ENCODE measurements around the gene C2orf92.
"Not testable (repeated sequence)": the region's sequence is repeated elsewhere in the genome, so short reads cannot be mapped to it uniquely, and the experiment has no call there.

Gene C2orf92

DNA sequence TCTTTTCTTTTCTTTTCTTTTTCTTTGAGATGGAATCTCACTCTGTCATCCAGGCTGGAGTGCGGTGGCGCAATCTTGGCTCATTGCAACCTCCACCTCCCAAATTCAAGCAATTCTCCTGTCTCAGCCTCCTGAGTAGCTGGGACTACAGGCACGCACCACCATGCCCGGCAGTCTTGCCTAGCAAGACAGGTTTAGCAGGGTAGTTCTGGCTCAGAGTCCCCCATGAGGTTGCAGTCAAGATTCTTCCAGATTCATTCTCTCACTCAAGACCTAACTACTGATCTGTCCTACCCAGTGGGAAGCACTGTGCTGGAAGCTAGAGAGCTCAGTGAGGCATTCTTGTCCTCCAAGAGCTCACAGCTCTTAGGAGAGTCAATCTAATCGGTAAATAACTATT lies 26.2 kb downstream of the C2orf92 start:
- no peak for FAIRE-seq

DNA sequence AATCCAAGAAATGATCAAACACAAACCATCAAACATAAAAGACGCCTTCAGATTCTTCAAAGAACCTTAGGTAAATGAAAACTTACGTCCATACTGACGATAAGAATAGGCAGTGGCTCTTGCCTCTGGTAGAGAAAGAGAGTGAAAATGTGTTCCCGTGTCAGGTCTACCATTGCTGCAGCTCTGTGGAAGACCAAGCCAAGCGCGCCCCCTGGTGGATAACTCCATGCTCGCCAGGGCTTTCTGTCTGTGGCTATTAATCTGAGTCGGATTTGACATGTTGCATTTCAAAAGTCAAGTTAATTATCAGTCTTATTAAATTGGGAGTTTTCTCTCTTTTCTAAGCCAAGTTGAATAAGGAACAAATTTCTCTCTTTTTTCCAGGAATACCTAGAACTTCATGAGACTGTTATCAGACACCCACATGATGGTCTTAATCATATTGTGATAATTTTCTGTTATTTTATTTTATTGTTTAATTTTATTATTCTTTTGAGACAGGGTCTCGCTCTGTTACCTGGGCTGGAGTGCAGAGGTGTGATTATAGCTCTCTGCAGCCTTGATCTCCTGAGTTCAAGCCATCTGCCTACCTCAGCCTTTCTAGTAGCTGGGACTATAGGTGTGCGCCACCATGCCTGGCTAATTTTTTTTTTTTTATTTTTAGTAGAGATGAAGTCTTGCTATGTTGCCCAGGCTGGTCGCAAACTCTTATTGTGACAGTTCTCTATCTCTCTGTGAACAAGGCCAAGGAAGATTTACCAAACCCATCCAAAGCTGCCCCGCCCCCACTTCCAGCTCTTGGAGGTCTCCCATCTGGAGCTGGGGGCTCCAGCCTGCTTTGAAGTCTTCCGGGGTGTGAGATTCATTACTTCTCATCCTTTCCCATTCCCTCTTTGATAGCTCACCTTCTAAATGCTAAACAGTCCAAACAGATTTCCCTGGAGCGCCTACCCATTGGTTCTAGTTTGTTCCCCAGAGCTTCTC lies 28.0 kb downstream of the C2orf92 start:
- peak; percentile 96 for FAIRE-seq

DNA sequence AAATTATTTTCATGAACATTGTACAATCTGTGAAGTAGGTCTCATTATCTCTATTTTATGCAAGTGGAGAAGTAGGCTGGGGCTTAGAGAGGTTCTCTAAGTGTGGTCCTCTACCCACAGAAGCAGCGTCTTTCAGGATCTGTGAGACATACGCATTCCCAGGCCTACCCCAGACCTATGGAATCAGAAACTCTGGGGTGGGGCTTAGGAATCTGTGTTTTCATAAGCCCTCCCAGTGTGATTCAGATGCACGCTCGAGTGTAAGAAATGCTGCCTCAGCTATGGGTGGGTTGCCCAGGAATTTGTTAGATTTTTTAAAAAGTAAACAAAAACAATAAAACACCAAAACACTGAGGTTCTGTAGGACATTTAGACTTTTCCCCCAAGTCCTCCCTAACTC lies 29.0 kb downstream of the C2orf92 start:
- FAIRE-seq, result no peak

DNA sequence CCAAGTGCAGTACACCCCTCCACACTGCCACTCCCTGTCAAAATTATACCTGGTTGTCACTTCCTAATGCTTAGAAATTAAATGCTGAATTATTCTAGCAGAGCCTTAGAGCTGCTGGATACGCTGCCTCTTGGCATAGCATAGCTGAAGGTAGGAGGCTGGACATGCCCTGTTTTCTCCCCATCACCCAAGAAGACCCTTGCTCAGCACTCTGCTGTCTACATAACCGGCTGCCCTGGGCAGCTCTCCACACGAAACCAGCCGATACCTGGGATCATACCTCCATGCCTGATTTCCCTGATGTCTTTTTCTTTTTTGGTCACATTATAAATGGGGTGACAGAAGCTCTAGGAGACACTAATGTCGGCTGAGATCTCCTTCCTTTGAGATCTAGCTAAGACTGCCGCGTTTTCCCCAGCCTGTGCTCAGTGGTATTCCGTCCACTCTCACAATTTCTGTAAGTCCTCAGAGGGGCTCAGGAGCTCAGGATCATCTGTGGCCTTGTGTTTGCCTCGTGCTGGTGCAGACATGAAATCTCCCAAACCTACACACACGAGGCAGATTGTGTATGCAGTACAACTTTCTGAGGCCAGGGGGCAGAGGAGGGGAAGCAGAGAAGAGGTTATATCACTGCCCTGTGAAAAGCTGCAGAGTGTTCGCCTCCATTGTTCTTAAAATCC lies 30.4 kb downstream of the C2orf92 start:
- no peak for FAIRE-seq

DNA sequence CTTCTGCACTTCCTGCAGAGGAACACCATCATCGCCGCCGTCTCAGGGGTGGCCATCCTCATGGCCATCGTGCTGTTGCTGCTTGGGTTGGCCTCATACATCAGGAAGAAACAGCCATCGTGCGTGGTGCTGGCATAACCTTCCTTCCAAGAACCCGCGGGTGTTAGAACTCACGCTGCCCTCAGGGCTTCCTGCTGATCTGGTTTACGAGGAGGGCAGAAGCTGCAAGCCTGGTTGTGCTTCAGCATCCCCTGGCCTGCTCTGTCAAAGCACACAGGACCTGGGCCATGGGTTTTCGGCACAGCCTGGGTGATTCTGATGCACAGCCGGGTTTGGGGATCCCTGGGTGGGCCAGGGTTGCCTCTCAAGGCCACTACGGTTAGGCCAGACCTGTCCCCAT lies 31.7 kb downstream of the C2orf92 start:
- no peak for FAIRE-seq

DNA sequence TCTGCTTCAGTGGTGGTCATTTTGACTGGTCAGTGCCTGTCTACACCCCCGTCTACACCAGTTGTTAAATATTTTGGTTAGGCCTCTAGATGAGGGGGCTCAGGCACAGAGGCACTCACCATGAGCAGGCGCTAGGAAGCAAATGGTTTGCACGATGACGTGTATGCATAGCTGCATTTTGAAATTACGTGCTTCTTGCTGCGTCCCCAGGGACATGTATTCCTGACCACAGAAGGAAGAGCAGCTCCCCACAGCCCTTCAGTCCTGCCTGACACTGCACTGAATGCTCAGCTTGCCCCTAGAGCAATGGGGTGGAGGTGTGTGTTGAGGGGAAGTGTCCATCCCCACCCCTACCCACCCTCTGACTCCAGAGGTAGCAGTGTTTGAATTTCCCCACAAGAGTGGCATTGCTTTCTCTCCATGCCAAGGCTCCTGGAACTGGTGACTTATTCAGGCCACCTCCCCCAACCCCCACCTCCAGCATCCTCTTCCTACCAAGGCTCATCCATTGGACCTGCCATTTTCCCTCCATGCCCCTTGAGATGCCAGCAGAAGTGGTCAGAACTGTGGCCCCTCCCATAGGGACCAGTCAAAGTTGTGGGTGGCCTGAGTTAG lies 32.4 kb downstream of the C2orf92 start:
- no peak for FAIRE-seq

DNA sequence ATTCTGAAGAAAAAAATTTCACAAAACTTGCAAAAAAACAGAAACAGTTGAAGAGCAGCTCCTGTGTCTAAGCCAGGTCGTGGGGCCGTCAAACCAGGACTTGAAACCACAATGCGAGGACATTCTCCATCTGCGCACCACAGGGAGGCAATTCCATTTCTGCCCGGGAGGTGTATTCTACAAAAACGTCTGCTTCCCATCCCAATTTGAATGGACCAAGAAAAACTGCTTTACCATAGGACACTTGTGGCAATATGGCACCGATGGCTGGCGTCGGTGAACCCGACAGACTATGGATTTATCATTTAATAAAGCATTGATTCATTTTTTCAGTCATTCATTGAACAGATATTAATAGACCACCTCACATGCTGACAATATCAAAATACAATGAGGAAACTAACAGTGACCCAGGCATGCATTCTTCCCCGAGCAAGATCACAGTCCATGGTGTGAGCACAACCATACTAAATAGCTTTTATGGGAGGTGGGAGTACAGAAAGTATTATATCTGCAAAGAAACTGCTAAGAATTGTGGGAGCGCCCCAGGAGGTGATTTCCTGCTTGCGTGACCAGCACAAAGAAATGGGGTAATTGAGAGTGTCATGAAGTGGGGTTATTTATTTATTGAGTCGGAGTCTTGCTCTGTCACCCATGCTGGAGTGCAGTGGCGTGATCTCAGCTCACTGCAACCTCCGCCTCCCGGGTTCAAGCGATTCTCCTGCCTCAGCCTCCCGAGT lies 33.4 kb downstream of the C2orf92 start:
- FAIRE-seq, result no peak

DNA sequence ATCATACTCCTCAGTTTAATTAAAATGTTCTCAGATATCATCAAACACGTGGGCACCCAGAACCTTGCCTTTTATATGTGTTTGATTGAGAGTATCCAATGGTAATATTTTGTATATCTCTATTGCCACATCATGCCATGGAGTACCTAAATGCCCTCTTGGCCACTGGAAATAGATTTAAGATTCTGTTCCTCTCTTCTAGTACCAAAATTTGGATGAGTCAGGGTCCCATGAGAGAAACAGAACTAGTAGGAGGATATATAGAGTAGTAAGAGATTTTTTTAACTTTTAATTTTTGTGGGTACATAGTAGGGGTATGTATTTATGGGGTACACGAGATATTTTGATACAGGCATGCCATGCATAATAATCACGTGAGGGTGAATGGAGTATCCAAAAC lies 34.2 kb downstream of the C2orf92 start:
- no peak for FAIRE-seq

DNA sequence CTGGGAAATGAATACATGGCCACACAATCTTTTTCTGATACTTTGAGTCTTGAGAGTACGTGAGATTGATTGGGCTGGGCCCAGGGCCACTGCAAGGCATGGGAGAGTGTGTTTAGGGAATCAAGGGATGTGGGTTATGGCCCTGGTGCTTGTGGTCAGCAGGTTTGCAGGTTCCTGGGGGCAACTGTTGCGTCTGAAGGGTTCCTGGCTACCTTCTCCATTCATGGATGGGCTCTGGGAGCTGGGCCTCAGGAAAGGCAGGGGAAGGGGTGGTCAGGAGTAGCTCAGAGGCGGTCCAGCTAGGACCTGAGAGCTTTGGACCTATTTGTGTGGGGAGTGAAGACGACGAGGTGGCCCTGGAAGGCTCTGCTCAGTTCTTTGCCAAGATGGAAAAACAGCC lies 35.5 kb downstream of the C2orf92 start:
- FAIRE-seq, result no peak

DNA sequence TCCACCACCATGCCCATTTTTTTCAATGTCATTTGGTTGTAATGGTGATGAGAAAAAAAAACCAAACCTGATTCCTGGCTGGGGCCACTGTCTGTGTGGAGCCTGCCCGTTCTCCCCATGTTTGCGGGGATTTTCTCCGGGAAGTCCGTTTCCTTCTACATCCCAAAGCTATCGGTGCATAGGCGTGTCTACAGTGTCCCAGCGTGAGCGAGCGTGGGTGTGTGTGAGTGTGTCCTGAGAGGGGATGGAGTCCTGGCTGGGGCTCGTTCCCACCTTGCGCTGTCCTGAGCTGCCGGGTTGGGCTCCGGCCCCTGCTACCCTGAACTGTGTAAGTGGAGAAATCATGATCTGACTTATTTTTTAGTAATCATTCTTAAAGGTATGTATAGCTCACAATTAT lies 36.6 kb downstream of the C2orf92 start:
- no peak for FAIRE-seq

DNA sequence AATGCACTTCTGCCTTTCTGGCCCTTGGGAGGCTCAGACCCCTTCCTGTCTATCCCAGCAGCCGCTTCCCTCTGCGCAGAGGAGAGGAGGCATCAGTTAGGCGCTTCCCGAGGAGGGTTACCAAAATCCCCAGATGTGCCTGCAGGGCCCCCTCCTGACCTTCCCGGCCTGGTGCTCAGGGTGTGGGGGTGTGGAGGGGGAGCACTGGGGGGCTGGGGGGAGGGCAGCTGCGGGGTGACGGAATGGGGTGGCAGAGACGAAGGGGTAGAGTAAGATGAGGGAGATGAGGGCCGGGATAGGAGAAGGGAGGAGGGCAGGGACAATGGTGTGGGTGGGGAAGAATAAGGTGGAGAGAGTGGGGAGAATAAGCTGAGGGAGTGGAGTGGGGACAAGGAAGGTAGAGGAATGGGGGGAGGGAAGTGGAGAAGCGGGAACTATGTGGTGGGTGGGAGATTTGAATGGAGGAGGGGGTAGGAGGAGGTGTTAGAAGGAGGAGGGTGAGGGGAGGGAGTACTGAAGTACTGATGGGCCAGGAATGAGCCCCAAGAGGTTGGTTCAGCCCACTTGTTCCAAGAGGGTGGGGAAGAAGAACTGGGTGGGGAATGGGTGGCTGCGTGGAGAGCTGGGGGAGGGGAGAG lies 37.3 kb downstream of the C2orf92 start:
- FAIRE-seq, result no peak

DNA sequence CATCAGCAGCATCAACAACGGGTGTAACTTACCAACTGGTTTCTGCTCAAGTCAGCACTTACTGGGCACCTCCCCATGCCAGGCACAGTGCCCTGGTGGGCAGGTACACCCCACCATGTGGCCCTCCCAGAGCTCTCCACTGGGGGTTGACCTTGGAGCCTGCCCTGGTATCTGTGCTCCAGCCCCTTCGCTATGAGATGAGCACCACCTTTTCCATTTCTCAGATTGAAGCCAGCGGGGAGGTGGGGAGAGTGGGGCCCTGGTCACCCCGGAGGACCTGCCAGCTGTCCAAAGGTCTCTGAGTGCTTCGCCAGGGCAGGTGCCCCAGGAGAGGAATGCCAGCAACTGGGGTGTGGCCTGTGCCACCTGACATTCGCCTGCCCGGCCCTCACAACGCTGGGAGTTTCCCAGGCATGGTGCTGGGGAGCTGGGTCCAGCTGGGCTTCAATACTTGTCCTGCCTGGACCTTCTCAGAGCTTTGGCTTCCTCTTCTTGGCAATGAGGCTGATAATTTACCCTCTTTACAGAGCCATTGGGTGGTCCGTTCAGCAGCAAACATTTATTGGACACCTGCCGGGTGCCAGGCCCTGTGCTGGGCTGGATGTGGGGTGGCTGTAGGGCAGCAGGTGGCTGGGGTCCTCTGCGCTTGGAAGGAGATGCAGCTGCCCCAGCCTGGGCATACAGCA lies 38.0 kb downstream of the C2orf92 start:
- FAIRE-seq, result no peak

DNA sequence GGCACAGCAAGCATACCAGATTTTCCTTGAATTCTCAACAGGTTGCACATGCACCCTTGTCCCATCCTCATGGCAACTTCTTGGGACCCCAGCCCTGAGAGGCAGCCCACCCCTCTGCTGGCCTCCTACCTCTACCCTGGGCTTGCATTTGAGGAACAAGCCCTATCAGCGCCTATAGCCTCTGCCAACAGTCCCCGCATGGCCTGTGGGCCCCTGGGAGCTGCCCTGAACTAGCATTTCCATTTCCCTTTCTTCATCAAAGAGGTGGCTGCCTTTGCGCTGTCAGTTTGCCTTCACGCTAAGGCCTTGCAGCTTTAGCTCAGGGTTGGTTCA lies 38.5 kb downstream of the C2orf92 start:
- no peak for FAIRE-seq

DNA sequence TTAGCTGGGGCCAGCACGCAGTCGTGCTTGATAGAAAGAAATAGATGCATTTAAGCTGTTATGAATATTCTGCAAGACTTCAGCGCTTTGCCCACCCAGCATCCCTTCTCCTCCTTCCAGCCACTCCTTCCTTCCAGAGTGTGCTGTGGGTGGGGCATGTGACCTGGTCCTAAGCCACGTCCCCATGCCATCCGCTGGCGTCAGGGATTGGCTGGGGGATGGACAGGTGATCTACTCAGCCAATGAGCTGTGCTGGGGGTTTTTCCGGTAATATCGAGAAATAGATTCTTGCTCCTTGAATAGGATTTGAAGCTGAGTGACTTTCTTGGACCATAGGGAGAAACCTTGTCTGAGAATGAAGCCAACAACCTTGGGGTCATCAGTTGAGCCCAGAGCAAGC lies 39.1 kb downstream of the C2orf92 start:
- FAIRE-seq, result no peak

DNA sequence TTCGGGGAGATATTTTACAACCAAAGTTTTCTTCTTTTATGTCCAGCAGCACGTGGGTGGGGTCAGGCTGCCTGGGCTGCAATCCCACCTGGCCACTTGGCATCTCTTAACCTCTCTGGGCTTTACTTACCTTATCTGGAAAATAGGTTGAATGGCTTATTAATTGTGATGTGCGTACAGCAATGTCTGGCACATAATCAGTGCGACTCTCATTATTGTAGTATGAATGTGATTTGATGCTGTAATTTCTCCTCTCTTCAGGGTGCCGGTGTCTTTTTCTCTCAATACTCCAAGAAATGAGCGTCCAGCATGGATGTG lies 41.8 kb downstream of the C2orf92 start:
- FAIRE-seq, result no peak

DNA sequence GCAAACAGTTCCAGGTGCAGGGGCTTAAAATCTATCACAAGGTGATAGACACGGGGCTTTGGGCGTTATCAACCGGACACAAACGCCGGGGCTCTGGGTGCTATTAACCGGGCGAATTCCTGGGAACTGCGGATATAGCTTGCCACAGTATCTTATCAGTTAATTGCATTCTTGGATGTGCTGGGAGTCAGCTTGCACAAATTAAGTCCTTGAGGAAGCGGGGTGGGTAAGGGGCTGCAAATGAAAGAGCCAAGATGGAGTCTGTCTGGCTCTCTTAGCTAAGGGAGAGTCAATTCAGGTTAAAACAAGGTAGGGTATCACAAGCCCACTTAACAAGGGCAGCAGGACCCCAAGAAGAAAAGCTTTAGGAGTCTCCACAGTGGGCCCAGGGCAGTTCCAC lies 42.7 kb downstream of the C2orf92 start:
- FAIRE-seq, result not testable (repeated sequence)

DNA sequence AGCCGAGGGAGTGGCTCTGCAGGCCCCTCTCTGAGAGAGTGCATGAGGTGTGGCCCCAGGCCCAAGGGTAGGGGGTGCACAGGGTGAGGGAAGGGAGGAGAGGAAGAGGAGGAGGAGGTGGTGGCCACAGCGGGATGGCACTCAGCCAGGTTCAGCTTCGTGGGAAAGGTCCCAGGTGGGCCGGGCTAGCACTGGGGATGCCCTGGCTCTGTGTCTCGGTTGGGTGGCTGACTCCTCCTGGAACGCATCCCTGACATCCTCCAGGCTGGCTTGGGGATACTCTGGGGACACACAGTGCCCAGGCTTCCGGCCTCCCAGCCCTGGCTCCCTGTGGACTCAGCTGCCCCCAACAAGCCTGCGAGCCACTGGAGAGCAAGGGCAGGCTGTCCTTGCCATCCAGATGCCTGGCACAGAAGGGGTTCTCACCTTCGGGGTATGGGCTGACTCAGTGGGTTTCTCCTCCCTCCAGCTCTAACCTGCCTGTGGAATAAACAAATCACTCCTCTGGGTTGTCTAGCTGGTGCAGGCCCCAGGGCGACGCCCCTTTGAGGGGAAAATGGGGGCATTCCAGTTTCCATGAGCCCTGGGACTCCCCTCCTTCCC lies 43.3 kb downstream of the C2orf92 start:
- no peak for FAIRE-seq

DNA sequence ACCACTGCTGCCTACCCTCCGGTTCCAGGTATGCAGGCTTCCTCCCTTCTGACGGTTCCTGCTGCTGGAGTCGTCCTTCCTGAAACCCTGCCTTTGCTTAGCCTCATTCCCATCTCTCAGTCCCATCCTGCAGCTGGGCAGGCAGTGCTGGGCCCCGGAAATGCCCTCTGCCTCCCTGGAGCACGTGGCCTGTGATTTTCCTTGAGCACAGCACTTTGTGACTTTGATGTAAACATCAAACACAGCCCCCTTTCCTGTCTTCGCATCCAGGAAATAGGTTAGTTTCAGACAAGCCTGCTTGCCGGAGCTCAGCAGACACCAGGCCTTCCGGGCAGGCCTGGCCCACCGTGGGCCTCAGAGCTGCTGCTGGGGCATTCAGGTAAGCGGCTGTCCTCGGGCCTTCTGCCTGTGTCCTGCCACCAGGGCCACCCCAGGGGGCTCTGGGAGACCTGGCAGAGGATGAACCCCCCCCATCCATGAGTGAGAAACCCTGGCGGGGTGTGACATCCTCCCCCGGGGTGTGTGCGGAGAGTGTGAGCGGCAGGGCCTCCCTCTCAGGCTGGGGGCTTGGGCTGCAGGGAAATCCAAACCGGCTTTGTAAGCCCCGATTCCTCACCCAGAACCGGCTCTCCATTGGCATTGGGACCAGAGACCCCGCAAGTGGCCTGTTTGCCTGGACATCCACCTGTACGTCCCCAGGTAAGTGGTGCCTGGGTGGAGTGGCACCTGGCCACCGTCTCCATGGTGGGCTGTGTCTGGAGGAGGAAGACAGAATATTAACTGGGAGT lies 44.0 kb downstream of the C2orf92 start, which contains the start of gene ZAP70:
Gene ZAP70 (plus strand): TSS at position 281 of the 788 bp plus-strand sequence. CDS start 10,461 bp downstream, outside the sequence.
- no peak for FAIRE-seq

DNA sequence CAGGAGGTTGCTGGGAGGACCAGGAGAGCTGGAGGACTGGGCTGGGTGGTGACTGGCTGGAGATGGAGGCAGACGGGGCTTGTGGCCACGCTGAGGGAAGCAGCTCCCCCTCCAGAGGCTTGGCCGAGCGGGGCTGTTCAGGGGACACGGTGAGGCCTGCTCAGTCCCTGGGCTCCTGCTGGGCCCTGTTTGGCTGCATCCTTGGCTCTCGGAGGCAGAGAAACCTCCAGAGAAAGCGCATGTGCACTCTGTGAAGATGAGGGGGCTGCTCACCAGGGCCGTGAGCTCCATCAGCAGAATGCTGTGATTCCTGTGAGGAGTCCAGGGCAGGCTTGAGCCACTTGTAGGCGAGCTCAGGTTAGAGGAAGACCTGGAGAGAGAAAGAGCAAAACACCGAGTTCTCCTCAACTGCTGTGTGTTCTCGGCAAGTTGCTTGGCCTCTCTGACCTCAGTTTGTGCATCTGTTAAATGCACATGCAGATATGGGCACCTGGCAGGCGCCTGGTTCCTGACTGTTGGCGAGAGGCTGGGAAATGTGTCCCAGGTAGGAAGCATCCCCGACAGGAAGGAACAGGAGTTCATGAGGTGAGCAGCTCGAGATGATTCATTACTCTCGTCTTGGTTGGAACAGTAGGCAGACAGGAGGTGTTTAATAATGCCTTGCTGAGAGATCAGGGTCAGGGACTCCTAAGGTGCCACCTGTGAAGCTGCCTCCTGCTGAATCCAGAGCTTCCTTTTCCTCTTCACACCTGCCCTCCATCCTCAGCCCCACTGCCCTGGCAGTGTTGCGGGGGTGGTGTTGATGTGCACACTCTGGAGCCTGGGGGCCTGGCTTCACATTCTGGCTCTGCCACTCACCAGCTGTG lies 44.8 kb downstream of the C2orf92 start:
- FAIRE-seq, result no peak

Measured in A204.1 (cell line).